ENCODE results near the gene GJC2.

GJC2 gene

DNA sequence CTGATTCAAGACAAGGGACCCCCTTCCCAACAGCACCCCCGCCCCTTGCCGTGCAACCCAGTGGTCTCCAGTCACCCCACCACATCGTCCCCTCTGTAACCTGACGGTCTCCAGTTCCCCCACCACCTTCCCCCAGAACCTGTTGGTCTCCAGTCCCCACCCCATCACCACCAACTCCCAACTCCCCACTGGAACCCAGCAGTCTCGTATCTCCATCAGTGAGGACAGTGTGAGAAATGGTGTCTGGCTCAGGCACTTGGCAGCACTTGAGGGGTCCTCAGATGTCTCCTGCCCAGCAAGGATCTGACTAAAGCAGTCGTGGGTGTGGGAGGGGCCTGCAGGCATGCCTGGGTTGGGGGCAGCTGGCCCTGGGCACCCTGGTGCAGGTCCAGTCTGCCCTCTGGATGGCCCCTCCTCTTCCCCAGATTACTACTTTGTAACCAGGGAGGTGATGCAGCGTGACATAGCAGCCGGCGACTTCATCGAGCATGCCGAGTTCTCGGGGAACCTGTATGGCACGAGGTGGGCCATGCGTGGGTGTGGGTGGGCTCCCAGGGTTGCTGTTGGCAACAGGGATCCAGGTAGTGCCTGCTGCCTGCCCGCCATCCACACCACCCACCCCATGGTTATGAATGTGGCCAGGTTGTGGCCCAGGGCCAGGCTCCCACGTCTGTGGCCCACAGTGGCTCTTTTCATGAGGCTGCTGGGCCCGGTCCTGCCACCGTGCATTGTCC lies 3.1 kb upstream of the GJC2 start:
- DNase-seq, result no peak

- no peak for DNase-seq
Measured at GRCh38 chr1:228147151-228147693, 2.5 kb upstream of the GJC2 start.

DNA sequence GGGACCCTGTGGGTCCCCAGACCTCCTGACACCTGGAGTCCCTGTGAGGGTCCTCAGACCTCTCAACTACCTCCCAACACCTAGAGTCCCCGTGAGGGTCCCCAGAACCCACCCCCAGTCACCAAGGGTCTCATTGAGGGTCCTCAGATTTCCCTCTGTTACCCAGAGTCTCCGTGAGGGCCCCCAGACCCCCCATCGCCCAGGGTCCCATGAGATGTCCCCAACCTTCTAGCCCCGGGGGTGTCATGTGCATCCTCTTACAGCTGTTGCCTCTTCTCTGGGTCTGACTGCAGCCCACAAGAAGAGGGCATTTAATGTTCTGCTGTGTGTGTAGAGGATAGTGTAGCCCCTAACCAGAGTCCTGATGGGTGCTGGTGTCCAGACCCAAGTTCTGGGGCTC lies 2.0 kb upstream of the GJC2 start:
- DNase-seq, result no peak

DNA sequence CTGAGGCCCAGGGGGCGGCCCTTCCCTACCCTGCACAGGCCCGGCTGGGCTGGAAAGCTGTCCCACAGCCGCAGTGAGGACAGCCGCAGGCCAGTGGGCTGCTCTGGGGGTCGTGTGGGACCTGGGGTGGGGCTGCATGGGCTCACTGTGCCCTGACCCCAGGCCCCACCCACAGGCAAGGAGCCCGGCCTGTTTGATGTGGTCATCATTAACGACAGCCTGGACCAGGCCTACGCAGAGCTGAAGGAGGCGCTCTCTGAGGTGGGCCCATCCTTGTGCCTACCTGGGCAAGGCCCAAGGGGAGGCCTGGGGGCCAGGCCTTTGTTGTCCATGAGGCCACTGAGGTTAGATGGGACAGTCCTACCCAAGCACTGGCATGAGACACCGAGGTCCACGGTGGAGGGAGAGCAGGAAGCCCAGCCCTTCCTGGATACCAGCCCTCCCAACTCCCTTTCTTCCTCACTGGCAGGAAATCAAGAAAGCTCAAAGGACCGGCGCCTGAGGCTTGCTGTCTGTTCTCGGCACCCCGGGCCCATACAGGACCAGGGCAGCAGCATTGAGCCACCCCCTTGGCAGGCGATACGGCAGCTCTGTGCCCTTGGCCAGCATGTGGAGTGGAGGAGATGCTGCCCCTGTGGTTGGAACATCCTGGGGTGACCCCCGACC lies 1.4 kb upstream of the GJC2 start:
- no peak for DNase-seq

DNA sequence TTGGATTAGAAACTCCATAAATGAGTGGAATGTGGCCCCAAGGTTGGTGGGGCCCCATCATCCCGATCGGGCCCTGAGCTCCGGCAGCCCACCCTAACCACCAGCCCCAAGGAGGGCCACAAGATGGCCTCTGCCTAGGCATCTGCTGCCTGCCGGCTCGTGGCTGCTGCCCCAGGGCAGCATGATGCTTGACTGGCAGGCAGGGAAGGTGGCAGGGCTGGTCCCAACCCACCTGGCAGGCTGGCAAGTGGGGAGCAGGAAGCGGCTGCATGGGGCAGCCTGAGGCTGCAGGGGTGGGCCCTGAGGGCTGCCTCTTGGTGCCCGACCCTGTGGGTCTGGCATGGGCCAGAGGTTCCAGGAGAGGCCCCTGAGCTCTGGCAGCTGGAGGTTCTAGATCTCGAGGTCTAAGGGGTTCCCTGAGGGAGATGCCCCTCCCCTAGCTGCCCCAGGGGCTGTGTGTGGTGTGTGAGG lies 760 bp upstream of the GJC2 start:
- DNase-seq, result no peak

- DNase-seq, result no peak
Measured at GRCh38 chr1:228150120-228150460, 360 bp downstream of the GJC2 start.

DNA sequence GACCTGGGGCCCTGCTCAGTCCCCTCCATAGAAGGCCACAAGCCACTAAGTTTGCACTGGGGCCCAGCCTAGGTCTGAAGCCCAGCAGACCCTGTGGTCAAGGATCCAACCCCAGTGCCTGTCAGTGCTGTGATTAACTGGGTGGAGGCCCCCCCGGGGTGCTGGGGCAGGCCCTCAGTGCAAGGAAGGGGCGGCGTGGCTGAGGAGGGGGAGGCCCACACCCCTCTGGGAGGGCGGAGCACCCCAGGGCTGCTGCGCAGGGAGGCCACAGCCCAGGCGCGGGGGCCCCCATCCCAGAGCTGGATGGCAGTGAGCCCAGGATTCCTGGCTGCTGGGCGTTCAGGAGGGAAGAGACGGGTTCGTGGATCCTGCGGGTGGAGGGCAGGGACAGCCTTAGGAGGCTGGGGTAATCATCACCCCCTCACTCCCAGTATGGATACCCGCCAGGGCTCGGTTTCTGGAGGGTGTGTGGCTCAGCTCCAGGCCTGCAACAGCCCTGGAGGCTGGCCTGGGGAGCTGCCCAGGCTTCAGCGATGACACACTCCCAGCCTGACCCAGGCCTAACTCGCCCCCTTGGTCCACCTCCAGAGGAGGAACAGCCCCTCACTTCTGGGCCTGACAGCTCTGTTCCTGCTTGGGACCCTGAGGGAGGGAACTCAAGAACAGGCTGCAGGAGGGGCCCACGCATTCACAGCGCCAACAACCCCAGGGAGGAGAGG lies 890 bp downstream of the GJC2 start:
- no peak for DNase-seq

- no peak for DNase-seq
Measured at GRCh38 chr1:228151180-228151925, 1.6 kb downstream of the GJC2 start.

DNA sequence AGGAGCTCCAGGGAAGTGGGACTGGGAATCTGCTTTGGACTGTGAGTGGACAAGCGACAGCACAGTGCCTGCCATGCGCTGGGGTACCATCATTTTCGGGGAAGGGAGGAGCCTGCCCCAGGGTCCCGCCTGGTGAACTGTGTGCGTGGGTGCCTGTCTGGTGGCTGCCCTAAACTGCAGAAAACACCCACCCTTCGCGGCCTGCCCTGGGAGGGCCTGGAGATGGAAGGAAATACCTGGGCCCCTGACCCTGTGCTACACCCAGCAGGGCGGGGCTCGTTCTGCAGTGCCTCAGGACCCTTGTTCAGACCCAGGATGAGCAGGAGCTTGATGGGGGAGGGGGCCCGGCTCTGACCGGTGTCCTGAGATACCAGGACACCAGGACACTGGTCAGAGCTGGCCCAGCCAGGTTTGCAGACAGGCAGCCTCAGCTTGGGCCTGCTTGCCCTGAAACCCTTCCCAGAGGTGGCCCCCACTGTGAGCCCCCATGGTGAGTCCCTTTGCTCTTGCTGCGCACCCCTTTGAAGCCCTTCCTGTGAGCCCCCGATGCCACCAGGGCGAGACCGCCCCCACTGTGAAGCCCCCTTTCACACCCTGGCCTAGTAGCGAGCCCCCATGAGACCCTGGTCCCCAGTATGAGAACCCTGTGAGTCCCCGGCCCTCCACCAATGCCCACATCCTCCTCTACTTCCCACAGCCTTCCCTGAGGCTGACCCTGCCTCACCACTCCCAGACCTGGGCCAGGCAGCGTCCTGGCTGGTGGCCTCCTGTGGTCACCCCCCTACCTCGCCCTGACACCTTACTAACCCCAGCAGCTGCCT lies 2.6 kb downstream of the GJC2 start:
- no peak for DNase-seq

DNA sequence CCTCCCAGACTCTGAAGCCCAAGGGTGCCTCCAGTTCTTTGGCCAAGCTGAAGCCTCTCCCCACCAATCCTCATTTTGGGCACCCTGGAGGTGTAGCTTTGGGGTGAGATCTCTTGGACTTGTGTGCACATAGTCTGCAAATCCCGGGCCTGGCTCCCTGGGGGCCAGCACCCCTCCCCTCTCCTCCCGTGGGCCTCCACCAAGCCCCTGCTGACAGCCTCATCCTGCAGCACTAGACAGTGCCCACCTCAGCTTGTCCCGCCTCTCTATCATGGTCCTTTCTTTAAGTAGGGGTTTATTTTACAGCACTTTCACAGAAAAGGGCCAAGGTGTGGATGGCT lies 3.2 kb downstream of the GJC2 start:
- DNase-seq, result no peak

DNA sequence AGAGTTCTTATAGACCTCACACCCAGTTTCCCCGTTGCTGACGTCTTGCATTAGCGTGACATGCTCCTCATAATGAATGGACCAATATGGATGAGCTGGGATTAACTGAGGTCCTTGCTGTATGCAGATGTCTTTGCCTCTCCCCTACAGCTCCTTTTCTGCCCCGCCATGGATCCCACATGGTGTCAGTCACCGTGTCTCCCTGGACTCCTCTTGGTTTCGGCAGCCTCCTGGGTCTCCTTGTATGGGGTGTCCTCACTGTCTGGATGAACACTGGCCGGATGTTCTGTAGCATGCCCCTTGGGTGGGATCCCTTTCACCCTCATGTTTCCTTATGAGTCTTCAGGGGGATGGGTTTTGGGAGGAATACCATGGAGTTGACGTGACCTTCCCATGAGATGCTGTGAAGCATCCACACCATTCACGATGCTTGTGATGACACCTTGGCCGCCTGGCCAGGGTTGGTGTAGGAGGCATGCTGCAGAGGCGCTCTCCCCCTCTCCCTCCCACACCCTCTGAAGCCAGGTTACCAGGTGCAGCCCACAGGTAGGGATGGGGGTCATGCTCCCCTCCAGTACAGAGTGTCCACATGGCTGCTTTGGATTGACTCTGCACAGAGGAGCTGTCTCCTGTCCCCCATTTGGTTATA lies 4.4 kb downstream of the GJC2 start:
- DNase-seq, result no peak

DNA sequence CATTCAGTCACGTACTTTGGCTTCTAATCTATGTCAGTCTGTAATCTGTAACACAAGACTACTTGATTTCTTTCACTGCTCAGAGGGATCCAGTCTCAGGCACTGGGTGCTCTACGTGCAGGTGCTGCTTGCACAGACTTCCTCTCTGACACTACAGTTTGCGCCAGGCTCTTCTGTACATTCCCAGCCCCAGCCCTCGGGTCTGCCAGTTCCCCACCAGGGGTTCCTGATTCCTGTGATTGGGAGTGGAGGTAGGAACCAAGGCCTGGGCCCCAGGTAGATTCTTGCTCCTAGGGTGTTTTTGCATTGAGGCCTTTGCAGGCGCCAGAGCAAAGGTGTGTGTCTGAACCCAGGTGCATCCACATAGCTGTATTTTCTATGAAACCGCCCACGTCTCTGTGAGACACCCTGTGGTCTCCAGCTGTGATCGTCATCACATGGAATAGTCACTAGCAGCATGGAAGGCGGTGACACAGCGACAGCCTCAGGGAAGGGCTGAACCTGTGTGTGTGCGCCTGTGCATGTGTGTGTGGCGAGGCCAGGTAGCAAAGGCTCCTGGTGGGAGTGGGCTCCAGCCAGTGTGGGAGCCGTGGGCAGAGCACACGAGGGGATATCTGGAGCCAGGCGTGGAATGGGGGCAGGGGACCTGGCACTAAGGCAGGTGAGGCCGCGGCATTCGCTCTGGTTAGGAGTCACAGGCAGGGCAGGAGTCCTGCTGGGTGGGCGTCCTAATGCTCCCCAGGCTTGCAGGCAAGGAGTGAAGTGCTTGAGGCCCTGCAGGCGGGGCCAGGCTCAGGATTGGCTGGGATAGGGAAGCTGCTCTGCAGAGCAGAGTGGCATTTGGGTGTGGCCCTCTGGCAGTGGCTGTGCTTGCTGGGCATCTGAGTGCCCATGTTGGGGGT lies 5.2 kb downstream of the GJC2 start:
- DNase-seq, result no peak

GRCh38 chr1:228155596-228156514 lies 6.1 kb downstream of the GJC2 start:
- DNase-seq, result no peak

DNA sequence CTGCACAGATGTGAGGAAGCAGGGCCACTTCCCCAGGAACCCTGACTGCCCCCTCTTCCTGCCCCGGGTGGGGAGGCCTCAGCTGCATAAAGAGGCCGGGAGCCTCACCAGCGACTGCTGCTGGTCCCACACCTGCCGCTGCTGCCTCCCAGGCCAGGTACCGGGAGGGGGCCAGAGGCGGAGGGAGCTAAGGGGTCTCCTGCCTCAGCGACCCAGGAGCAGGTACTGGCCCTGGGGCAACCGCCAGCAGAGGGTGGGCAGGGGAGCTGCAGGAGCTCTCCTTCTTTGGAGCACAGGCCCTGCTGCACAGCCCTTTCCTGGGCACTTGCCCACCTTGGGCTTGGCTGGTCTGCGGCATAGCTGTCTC lies 6.8 kb downstream of the GJC2 start:
- DNase-seq, result no peak

DNA sequence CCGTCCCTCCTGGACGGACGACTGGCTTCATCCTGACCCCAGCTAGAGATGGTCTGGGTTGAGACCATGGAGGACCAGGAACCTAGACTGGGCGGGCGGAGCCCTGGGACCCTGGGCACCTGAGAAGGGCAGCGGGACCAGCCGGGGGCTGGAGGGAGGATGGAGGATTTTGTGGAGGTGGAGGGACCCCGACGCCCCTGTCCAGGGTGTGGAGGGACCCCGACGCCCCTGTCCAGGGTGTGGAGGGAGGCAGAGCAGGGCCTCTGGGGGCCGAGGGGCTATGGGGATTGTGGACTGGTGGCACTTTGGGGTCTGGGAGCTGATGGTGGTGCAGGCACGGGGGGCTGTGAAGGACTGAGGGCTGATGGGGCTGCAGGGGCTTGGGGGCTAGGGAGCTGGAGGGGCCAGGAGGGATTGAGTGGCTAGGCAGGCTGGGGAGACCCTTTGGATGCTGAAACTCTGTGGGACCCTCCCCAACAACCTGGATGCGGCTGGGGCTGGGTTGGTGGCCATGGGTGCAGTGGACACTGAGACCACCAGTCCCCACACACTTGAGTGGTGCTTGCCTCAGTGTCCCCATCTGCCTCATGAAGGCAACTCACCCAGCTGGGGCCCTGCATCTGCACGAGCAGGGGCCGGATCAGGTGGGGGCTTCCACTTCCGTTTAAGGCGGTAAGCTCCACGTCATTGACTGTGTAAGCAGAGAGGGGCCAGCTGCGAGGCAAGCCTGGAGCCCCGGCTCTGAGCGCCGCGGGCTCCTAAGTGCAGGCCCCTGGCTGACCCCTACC lies 7.4 kb downstream of the GJC2 start:
- no peak for DNase-seq

DNA sequence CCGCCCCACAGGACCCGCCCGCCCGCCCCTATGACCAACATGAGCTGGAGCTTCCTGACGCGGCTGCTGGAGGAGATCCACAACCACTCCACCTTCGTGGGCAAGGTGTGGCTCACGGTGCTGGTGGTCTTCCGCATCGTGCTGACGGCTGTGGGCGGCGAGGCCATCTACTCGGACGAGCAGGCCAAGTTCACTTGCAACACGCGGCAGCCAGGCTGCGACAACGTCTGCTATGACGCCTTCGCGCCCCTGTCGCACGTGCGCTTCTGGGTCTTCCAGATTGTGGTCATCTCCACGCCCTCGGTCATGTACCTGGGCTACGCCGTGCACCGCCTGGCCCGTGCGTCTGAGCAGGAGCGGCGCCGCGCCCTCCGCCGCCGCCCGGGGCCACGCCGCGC lies 8.0 kb downstream of the GJC2 start:
- DNase-seq, result no peak

DNA sequence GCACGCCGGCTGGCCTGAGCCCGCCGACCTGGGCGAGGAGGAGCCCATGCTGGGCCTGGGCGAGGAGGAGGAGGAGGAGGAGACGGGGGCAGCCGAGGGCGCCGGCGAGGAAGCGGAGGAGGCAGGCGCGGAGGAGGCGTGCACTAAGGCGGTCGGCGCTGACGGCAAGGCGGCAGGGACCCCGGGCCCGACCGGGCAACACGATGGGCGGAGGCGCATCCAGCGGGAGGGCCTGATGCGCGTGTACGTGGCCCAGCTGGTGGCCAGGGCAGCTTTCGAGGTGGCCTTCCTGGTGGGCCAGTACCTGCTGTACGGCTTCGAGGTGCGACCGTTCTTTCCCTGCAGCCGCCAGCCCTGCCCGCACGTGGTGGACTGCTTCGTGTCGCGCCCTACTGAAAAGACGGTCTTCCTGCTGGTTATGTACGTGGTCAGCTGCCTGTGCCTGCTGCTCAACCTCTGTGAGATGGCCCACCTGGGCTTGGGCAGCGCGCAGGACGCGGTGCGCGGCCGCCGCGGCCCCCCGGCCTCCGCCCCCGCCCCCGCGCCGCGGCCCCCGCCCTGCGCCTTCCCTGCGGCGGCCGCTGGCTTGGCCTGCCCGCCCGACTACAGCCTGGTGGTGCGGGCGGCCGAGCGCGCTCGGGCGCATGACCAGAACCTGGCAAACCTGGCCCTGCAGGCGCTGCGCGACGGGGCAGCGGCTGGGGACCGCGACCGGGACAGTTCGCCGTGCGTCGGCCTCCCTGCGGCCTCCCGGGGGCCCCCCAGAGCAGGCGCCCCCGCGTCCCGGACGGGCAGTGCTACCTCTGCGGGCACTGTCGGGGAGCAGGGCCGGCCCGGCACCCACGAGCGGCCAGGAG lies 8.6 kb downstream of the GJC2 start:
- no peak for DNase-seq
